ENCODE measurements around the gene CAPN2. TPM values are rescaled to one million over a fixed set of nuclear protein-coding genes. Genes with fewer than 3 reads are reported as not detected.

The CAPN2 gene
- total RNA-seq, 4 donors from 2014 or later, result 96.5 to 170 (median 117) TPM

DNA sequence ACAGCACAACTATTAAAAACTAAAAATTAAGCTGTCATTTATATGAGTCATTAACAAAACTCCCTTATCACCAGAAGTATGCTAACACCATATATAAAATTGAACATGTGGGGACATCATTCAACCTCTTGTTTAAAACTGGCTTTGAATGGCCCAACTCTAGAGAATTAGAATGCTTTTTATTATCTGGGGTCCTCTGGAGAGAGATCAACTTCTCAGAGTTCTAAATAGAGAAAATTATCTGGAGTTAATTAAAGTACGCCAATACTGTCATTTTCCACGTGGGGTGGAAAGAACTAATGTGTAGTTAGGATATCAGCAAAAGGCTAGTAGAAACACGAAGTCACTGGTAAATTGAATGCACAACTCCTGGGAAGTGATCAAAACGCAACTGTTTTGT is 21.2 kb upstream of the CAPN2 start:
- Histone ChIP-seq H3K9me3 (no peaks in the 10 kb centered on the region), H3K27me3 (no peaks in the 10 kb centered on the region), H3K36me3 (no peaks in the 10 kb centered on the region), H3K27ac (no peak overlapping the region), H3K4me3 (no peak overlapping the region), H3K4me1 (no peaks in the 10 kb centered on the region)
- intact Hi-C loops (cut with DNase I; ENCODE audit: low total_unique reads), result no loop called here
- DNase-seq, result no peak
- TF ChIP-seq, protein P1, sequence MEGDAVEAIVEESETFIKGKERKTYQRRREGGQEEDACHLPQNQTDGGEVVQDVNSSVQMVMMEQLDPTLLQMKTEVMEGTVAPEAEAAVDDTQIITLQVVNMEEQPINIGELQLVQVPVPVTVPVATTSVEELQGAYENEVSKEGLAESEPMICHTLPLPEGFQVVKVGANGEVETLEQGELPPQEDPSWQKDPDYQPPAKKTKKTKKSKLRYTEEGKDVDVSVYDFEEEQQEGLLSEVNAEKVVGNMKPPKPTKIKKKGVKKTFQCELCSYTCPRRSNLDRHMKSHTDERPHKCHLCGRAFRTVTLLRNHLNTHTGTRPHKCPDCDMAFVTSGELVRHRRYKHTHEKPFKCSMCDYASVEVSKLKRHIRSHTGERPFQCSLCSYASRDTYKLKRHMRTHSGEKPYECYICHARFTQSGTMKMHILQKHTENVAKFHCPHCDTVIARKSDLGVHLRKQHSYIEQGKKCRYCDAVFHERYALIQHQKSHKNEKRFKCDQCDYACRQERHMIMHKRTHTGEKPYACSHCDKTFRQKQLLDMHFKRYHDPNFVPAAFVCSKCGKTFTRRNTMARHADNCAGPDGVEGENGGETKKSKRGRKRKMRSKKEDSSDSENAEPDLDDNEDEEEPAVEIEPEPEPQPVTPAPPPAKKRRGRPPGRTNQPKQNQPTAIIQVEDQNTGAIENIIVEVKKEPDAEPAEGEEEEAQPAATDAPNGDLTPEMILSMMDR (IDR thresholded peaks at IDR 0.05), result no peak
- no peak for TF ChIP-seq POLR2A (IDR thresholded peaks at IDR 0.05)

DNA sequence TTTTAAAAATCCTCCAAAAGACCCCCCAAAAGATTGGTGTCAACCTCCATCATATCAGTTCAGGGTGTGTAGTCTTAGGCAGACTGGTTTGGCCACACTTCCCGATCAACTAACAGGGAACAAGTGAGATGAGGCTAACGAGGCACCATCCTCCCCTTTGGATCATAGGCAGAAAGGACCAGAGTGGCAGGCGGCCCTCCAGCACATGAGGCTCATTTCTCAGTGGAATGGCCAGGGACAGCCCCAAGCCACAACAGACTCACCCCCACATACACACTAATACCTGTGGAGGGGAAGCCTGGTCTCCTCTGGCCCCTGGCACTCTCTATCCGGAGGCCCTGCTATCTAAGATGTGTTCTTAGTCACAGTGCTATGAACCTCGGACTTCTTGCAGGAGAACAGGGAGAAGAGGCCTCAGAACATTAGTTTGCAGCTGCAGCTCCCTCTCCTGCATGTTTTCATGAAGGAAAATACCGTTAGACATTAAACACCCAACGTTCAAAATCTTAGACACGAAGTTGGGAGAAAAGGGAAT is 17.3 kb upstream of the CAPN2 start:
- Histone ChIP-seq H3K4me3 (no peak overlapping the region), H3K4me1 (no peaks in the 10 kb centered on the region), H3K36me3 (no peaks in the 10 kb centered on the region), H3K9me3 (no peaks in the 10 kb centered on the region), H3K27me3 (no peaks in the 10 kb centered on the region), H3K27ac (no peak overlapping the region)
- TF ChIP-seq, protein P1 (IDR thresholded peaks at IDR 0.05), result no peak
- TF ChIP-seq POLR2A (IDR thresholded peaks at IDR 0.05), result no peak
- DNase-seq, result no peak
- intact Hi-C loops (cut with DNase I; ENCODE audit: low total_unique reads), result loop anchor here (5.0 kb wide), 1 partner anchor 52 kb away; no protein-coding TSS in a partner anchor

DNA sequence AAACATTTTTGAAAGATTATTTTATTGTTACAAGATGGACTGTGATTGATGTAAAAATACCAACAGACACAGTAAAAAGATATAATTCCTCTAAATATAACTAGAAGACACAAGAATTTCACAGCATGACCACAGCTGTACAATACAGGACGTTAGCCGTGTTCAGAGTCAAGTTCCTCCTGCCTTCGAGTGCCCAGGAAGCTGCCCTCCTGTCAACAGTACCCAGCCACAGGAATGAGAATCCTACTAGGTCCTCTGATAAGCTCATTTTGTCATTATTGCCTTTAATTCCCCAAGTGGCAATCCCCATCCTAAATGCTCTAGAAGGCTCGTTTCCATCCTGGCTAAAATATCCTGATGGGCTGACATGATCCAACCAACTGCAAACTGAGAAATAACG is 16.4 kb upstream of the CAPN2 start:
- Histone ChIP-seq H3K36me3 (no peaks in the 10 kb centered on the region), H3K9me3 (no peaks in the 10 kb centered on the region), H3K27me3 (no peaks in the 10 kb centered on the region), H3K27ac (no peak overlapping the region), H3K4me1 (peaks cover 0 to 7% of the 10 kb centered on the region in 2 donors), H3K4me3 (no peak overlapping the region)
- no peak for DNase-seq
- intact Hi-C loops (cut with DNase I; ENCODE audit: low total_unique reads), result loop anchor here (5.0 kb wide), 1 partner anchor 51 kb away; no protein-coding TSS in a partner anchor
- TF ChIP-seq POLR2A (IDR thresholded peaks at IDR 0.05), result no peak

DNA sequence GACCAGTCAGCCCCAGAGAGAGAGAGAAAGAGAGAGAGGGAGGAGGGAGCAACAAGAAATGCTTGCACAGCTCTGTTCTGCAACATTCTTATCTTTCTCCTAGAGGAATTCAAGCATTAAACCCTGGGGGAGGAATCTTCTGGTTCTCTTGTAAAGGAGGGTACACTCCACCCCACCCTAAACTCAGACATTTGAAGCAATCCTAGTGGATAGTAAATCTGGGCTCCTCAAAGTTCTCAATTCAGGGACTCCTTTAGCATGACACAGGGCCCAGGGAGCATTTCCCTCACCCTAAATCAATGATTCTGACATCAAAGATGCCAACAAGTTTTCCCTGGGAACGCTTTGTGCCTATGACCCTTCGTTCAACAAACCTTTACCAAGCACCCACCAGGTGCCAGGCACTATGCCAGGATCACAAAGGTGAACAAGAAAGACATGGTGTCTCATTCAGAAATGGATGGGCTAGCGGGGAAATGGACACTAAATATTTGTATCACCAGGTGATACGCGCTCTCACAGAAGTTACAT is 11.9 kb upstream of the CAPN2 start:
- no peak for DNase-seq
- Histone ChIP-seq H3K4me1 (peaks cover 0 to 10% of the 10 kb centered on the region in 2 donors), H3K27me3 (no peaks in the 10 kb centered on the region), H3K36me3 (no peaks in the 10 kb centered on the region), H3K27ac (peak overlapping the region; percentile 86 to 89), H3K9me3 (no peaks in the 10 kb centered on the region), H3K4me3 (no peak overlapping the region)
- intact Hi-C loops (cut with DNase I; ENCODE audit: low total_unique reads), result loop anchor here (5.0 kb wide), 1 partner anchor 142 kb away; no protein-coding TSS in a partner anchor
- TF ChIP-seq, protein P1 (IDR thresholded peaks at IDR 0.05), result no peak
- TF ChIP-seq POLR2A (IDR thresholded peaks at IDR 0.05), result no peak

DNA sequence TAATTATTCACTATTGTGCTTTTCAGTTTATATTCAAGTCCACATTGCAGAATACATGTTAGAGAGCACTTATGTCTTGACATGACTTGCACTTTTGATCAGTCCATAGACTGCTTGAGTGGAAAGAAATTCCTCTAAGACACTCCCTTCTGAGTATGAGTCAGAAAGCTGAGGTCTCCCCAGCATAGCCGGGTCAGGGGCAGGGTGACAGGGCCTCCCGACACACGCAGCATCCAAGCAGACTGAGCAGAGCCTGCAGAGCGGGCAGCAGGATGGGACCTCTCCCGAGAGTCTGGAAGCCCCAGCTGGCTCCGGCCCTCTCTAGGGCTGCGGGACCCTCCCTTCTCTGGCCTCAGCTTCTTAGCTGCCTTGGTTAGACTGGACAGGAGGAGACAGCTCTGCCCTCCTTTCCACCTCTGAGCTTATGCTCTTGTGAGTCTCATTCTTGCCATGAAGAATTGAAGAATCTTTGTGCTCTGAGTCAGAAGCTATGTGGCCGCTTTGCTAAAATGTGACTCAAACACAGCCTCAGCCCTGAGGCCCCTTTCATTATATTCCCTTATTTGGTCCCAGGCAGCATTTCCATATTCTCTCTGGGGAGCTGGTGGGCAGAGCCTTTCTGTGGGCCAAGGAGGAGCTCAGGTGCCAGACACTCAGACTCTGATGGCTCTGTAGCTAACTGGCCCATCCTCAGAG is 11.2 kb upstream of the CAPN2 start:
- no peak overlapping the region for H3K4me3 ChIP-seq
- no peaks in the 10 kb centered on the region for H3K27me3 ChIP-seq
- intact Hi-C loops (cut with DNase I; ENCODE audit: low total_unique reads), result loop anchor here (5.0 kb wide), 1 partner anchor 141 kb away; no protein-coding TSS in a partner anchor
- H3K4me1 ChIP-seq, result peaks cover 0 to 13% of the 10 kb centered on the region in 2 donors
- DNase-seq, result peak; percentile 60 to 63
- no peaks in the 10 kb centered on the region for H3K9me3 ChIP-seq
- no peaks in the 10 kb centered on the region for H3K36me3 ChIP-seq
- peak overlapping the region; percentile 86 to 89 for H3K27ac ChIP-seq
- TF ChIP-seq, protein P1 (IDR thresholded peaks at IDR 0.05), result no peak
- peak in 1 of 2 donors; percentile 23 for TF ChIP-seq POLR2A (IDR thresholded peaks at IDR 0.05)
